ENCODE data around the gene CLBA1.
"Not testable (repeated sequence)": the region's sequence is repeated elsewhere in the genome, so short reads cannot be mapped to it uniquely, and the experiment has no call there.

GRCh38 chr14:105033412-105033900, 47.9 kb downstream of the CLBA1 start:
- not testable (repeated sequence) for TF ChIP-seq MXI1 (IDR thresholded peaks at IDR 0.05; ENCODE audit: low read depth, low read length); MEF2A (IDR thresholded peaks at IDR 0.05; ENCODE audit: borderline replicate concordance, low read depth); REST (IDR thresholded peaks at IDR 0.05; ENCODE audit: low read depth, low read length); GABPA (IDR thresholded peaks at IDR 0.05; ENCODE audit: low read depth); SMC3 (IDR thresholded peaks at IDR 0.05; ENCODE audit: low read depth, low read length); RFX5 (IDR thresholded peaks at IDR 0.05; ENCODE audit: low read length); NRF1 (IDR thresholded peaks at IDR 0.05; ENCODE audit: low read depth, low read length); POLR2AphosphoS5 (IDR thresholded peaks at IDR 0.05; ENCODE audit: low read depth, low read length); RAD21 (IDR thresholded peaks at IDR 0.05; ENCODE audit: low read length); USF1 (IDR thresholded peaks at IDR 0.05; ENCODE audit: borderline replicate concordance, low read depth); TAF1 (IDR thresholded peaks at IDR 0.05; ENCODE audit: borderline replicate concordance, low read depth, low read length)
- TF ChIP-seq, protein P1, sequence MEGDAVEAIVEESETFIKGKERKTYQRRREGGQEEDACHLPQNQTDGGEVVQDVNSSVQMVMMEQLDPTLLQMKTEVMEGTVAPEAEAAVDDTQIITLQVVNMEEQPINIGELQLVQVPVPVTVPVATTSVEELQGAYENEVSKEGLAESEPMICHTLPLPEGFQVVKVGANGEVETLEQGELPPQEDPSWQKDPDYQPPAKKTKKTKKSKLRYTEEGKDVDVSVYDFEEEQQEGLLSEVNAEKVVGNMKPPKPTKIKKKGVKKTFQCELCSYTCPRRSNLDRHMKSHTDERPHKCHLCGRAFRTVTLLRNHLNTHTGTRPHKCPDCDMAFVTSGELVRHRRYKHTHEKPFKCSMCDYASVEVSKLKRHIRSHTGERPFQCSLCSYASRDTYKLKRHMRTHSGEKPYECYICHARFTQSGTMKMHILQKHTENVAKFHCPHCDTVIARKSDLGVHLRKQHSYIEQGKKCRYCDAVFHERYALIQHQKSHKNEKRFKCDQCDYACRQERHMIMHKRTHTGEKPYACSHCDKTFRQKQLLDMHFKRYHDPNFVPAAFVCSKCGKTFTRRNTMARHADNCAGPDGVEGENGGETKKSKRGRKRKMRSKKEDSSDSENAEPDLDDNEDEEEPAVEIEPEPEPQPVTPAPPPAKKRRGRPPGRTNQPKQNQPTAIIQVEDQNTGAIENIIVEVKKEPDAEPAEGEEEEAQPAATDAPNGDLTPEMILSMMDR (IDR thresholded peaks at IDR 0.05), result not testable (repeated sequence)
